ENCODE data around the gene LMO2.

The LMO2 gene

GRCh38 chr11:33915526-33915925 lies 23.6 kb upstream of the LMO2 start:
- no peak for DNase-seq (ENCODE audit: low read depth in 3 of 3, low spot score in 1 of 3)

- no peak for DNase-seq (ENCODE audit: low read depth in 3 of 3, low spot score in 1 of 3)
Measured at GRCh38 chr11:33913991-33914390, 22.1 kb upstream of the LMO2 start.

GRCh38 chr11:33912405-33913361 lies 20.8 kb upstream of the LMO2 start:
- DNase-seq (ENCODE audit: low read depth in 3 of 3, low spot score in 1 of 3), result no peak

- no peak for DNase-seq (ENCODE audit: low read depth in 3 of 3, low spot score in 1 of 3)
Measured at GRCh38 chr11:33910958-33911339, 19.1 kb upstream of the LMO2 start.

- no peak for DNase-seq (ENCODE audit: low read depth in 3 of 3, low spot score in 1 of 3)
Measured at GRCh38 chr11:33910296-33910957, 18.6 kb upstream of the LMO2 start.

GRCh38 chr11:33909552-33909951 lies 17.7 kb upstream of the LMO2 start:
- DNase-seq (ENCODE audit: low read depth in 3 of 3, low spot score in 1 of 3), result no peak

GRCh38 chr11:33909150-33909549 lies 17.3 kb upstream of the LMO2 start:
- no peak for DNase-seq (ENCODE audit: low read depth in 3 of 3, low spot score in 1 of 3)

GRCh38 chr11:33907421-33907820 lies 15.5 kb upstream of the LMO2 start:
- DNase-seq (ENCODE audit: low read depth in 3 of 3, low spot score in 1 of 3), result no peak

GRCh38 chr11:33906484-33907186 lies 14.8 kb upstream of the LMO2 start:
- no peak for DNase-seq (ENCODE audit: low read depth in 3 of 3, low spot score in 1 of 3)

- DNase-seq (ENCODE audit: low read depth in 3 of 3, low spot score in 1 of 3), result no peak
Measured at GRCh38 chr11:33904102-33904501, 12.2 kb upstream of the LMO2 start.

- DNase-seq (ENCODE audit: low read depth in 3 of 3, low spot score in 1 of 3), result no peak
Measured at GRCh38 chr11:33900159-33900840, 8.4 kb upstream of the LMO2 start.

- DNase-seq (ENCODE audit: low read depth in 3 of 3, low spot score in 1 of 3), result no peak
Measured at GRCh38 chr11:33899400-33900037, 7.6 kb upstream of the LMO2 start.

GRCh38 chr11:33898957-33899356 lies 7.1 kb upstream of the LMO2 start:
- no peak for DNase-seq (ENCODE audit: low read depth in 3 of 3, low spot score in 1 of 3)

- no peak for DNase-seq (ENCODE audit: low read depth in 3 of 3, low spot score in 1 of 3)
Measured at GRCh38 chr11:33897761-33898375, 6.0 kb upstream of the LMO2 start.

- DNase-seq (ENCODE audit: low read depth in 3 of 3, low spot score in 1 of 3), result no peak
Measured at GRCh38 chr11:33896911-33897310, 5.0 kb upstream of the LMO2 start.

- no peak for DNase-seq (ENCODE audit: low read depth in 3 of 3, low spot score in 1 of 3)
Measured at GRCh38 chr11:33895752-33896137, 3.9 kb upstream of the LMO2 start.

GRCh38 chr11:33894398-33894746 lies 2.5 kb upstream of the LMO2 start:
- DNase-seq (ENCODE audit: low read depth in 3 of 3, low spot score in 1 of 3), result no peak

GRCh38 chr11:33893711-33894397 lies 2.0 kb upstream of the LMO2 start:
- peak in 2 of 3 donors; percentile 2 to 45 for DNase-seq (ENCODE audit: low read depth in 3 of 3, low spot score in 1 of 3)

- DNase-seq (ENCODE audit: low read depth in 3 of 3, low spot score in 1 of 3), result no peak
Measured at GRCh38 chr11:33892906-33893594, 1.2 kb upstream of the LMO2 start.
